Naive thymus-derived CD4-positive, alpha-beta T cell (primary cell): Measurements from ENCODE around the gene ITGBL1. TPM values are rescaled to one million over a fixed set of nuclear protein-coding genes. Genes with fewer than 3 reads are reported as not detected.

ENCODE experiments used
- ATAC-seq: fragments of 150-1000 bp; cut with Tn5 transposase; 2 replicates; pipeline ENCODE4 v1.10.0; 2021; ENCODE audit warnings: mild to moderate bottlenecking, moderate library complexity
- CTCF ChIA-PET: fragments of 350-600 bp; sonication (Branson Sonifier 250); formaldehyde crosslinking; loops from one replicate; lab custom pipeline; 2021; ENCODE audit warnings: antibody characterized with exemption; lab: Charles Lee
- POLR2A ChIA-PET: fragments of 350-600 bp; sonication (Branson Sonifier 250); formaldehyde crosslinking; loops from one replicate; lab custom pipeline; 2021; ENCODE audit warnings: antibody characterized with exemption, inconsistent platforms; lab: Charles Lee
- DNase-seq, 9 donors: peaks; one replicate each; pipeline versions ENCODE4 v3.0.0 to v3.0.0-alpha.2; 2020 to 2022; ENCODE audit warnings: mixed read lengths in 1 of 9
- H3K27ac ChIP-seq: one replicate; pipeline ENCODE4 v1.7.0; 2013; ENCODE audit warnings: mild to moderate bottlenecking, low read depth, low read length, moderate library complexity
- H3K27me3 ChIP-seq, 2 donors: one replicate each; pipeline ENCODE4 v1.7.0; 2013; ENCODE audit warnings: low read length in 2 of 2, mild to moderate bottlenecking in 2 of 2, moderate library complexity in 2 of 2; ENCODE audit not compliant: control insufficient read depth in 2 of 2, insufficient read depth in 2 of 2
- H3K36me3 ChIP-seq, 3 experiments: 1 replicate in 2 of 3; 2 replicates in 1 of 3; pipeline ENCODE4 v1.7.0; 2013; ENCODE audit warnings: low read length in 3 of 3, mild to moderate bottlenecking in 3 of 3, moderate library complexity in 1 of 3; ENCODE audit not compliant: insufficient read depth in 3 of 3, control insufficient read depth in 2 of 3
- H3K4me1 ChIP-seq, 2 donors: one replicate each; pipeline ENCODE4 v1.7.0; 2013; ENCODE audit warnings: low read length in 2 of 2, mild to moderate bottlenecking in 2 of 2, moderate library complexity in 1 of 2; ENCODE audit not compliant: control insufficient read depth in 2 of 2, insufficient read depth in 2 of 2
- H3K4me3 ChIP-seq: 2 replicates; pipeline ENCODE4 v1.7.0; 2013; ENCODE audit warnings: mild to moderate bottlenecking, low read length
- H3K9me3 ChIP-seq, 3 experiments: 1 replicate in 2 of 3; 2 replicates in 1 of 3; pipeline ENCODE4 v1.7.0; 2013; ENCODE audit warnings: low read length in 3 of 3; ENCODE audit not compliant: control insufficient read depth in 2 of 3
- H3K27ac Mint-ChIP-seq, 9 donors: one replicate each; pipeline ENCODE4 v1.8.0; 2020 to 2022; ENCODE audit warnings: mixed read lengths in 9 of 9, mild to moderate bottlenecking in 8 of 9, moderate library complexity in 5 of 9, inconsistent platforms in 2 of 9
- H3K27me3 Mint-ChIP-seq, 5 donors: one replicate each; pipeline ENCODE4 v1.8.0; 2021 to 2022; ENCODE audit warnings: mixed read lengths in 5 of 5, mild to moderate bottlenecking in 1 of 5
- H3K36me3 Mint-ChIP-seq, 5 donors: one replicate each; pipeline ENCODE4 v1.8.0; 2020 to 2022; ENCODE audit warnings: mixed read lengths in 5 of 5, mild to moderate bottlenecking in 3 of 5, inconsistent platforms in 1 of 5
- H3K4me1 Mint-ChIP-seq, 7 donors: one replicate each; pipeline ENCODE4 v1.8.0; 2020 to 2022; ENCODE audit warnings: mixed read lengths in 7 of 7, mild to moderate bottlenecking in 3 of 7, inconsistent platforms in 1 of 7
- H3K4me3 Mint-ChIP-seq, 10 donors: one replicate each; pipeline ENCODE4 v1.8.0; 2020 to 2022; ENCODE audit warnings: mild to moderate bottlenecking in 10 of 10, mixed read lengths in 10 of 10, moderate library complexity in 6 of 10, inconsistent platforms in 2 of 10
- H3K9me3 Mint-ChIP-seq, 11 donors: one replicate each; pipeline ENCODE4 v1.8.0; 2020 to 2022; ENCODE audit warnings: mixed read lengths in 11 of 11, mild to moderate bottlenecking in 4 of 11, inconsistent platforms in 1 of 11, moderate library complexity in 1 of 11
- intact Hi-C, 2 donors: fragments of 100-400 bp; cut with micrococcal nuclease; formaldehyde crosslinking; loops; one replicate each; pipeline ENCODE4 v1.15.1; 2023
- polyA plus RNA-seq, 2 donors: library from polyadenylated mRNA; unstranded; fragments of 300-500 nt; fragmentation: Illumina TruSeq; gene quantifications; one replicate each; pipeline ENCODE4 v1.2.3, GENCODE V29; 2021
- total RNA-seq, 6 experiments: library from RNA in 5 of 6; stranded (reverse) in 5 of 6; gene quantifications; 1 replicate in 5 of 6; 2 replicates in 1 of 6; pipeline ENCODE4 v1.2.3 and lab custom pipeline; 2021 to 2026

Gene ITGBL1
- total and polyA plus RNA-seq, 7 experiments from 2014 or later: not detected

DNA sequence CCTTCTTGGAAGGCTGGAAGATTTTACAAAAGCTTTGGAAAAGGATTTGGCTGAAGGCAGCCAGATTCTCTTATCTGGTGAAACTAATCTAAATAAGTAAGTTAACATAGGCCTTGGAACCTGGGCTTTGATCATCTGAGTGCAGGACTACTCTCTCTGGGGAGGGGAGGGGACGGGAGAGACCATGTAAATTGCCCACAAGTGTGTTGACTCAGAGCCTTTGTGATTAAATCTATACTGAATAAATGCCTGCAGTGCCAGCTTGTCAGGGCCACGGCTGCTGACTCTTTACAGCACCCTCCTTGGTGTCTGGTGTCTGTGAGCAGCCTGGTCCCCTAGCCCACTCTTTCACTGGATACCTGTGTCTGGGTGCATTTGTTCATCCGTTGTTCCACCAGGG is 251.4 kb downstream of the ITGBL1 start:
- Mint-ChIP-seq H3K4me1 (peaks cover 3 to 14% (median 6%) of the 10 kb centered on the region in 7 donors), H3K27ac (no peak overlapping the region), H3K4me3 (no peak overlapping the region), H3K36me3 (peaks cover 0 to 4% (median 0%) of the 10 kb centered on the region in 5 donors), H3K9me3 (peaks cover 0 to 6% (median 0%) of the 10 kb centered on the region in 11 donors), H3K27me3 (peaks cover 0 to 20% (median 3%) of the 10 kb centered on the region in 5 donors)
- ChIA-PET CTCF (no interaction called here), POLR2A (no interaction called here)
- Histone ChIP-seq H3K36me3 (no peaks in the 10 kb centered on the region), H3K9me3 (no peaks in the 10 kb centered on the region), H3K27ac (no peak overlapping the region), H3K27me3 (no peaks in the 10 kb centered on the region), H3K4me3 (no peak overlapping the region), H3K4me1 (no peaks in the 10 kb centered on the region)
- DNase-seq (no peak), ATAC-seq (no peak)
- intact Hi-C loops: no loop called here

DNA sequence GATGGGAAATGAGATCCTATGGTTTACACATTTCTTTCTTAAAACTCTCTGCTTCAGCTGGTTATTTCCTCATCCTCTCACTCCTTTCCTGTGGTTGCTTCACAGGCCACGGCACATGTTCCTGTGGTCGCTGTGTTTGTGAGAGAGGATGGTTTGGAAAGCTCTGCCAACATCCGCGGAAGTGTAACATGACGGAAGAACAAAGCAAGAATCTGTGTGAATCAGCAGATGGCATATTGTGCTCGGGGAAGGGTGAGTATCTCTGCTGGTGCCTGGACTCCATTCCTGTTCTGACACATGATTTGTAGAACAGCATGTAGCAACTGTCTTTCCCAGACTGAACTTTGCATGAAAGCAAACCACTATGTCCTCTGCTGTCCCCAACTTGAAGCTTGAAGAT is 254.2 kb downstream of the ITGBL1 start:
- H3K27ac ChIP-seq: no peak overlapping the region
- H3K9me3 ChIP-seq: no peaks in the 10 kb centered on the region
- no peaks in the 10 kb centered on the region for H3K36me3 ChIP-seq
- H3K27ac Mint-ChIP-seq: peak overlapping the region in 2 of 9 donors; percentile 27 to 31
- ChIA-PET POLR2A (no interaction called here), CTCF (interaction anchor here (0.5 kb wide), 1 partner anchor 10 kb away, joined by 4 read pairs; no protein-coding TSS in a partner anchor)
- H3K36me3 Mint-ChIP-seq: peaks cover 0 to 4% (median 0%) of the 10 kb centered on the region in 5 donors
- intact Hi-C loops: no loop called here
- H3K27me3 ChIP-seq: no peaks in the 10 kb centered on the region
- peak overlapping the region in 1 of 10 donors; percentile 15 for H3K4me3 Mint-ChIP-seq
- no peaks in the 10 kb centered on the region for H3K4me1 ChIP-seq
- ATAC-seq: peak; percentile 73
- H3K27me3 Mint-ChIP-seq: peaks cover 0 to 17% (median 3%) of the 10 kb centered on the region in 5 donors
- peaks cover 3 to 14% (median 6%) of the 10 kb centered on the region in 7 donors for H3K4me1 Mint-ChIP-seq
- DNase-seq: peak in 4 of 9 donors; percentile 2 to 53 (median 10)
- H3K4me3 ChIP-seq: no peak overlapping the region
- peaks cover 0 to 6% (median 0%) of the 10 kb centered on the region in 11 donors for H3K9me3 Mint-ChIP-seq

DNA sequence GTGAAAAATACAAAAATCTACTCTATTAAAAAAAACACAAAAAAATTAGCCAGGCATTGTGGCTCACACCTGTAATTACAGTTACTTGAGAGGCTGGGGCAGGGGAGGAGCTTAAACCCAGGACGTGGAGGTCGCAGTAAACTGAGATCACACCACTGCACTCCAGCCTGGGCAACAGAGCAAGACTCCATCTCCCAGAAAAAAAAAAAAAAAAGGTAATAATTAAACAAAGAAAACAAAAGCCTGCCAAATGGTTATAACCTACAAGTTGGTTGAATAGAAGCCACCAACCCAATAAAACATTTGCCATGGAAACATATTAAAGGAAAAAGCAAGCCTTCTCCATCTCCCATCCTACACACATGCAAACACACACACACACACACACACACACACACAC is 255.2 kb downstream of the ITGBL1 start:
- DNase-seq: no peak
- peaks cover 0 to 4% (median 0%) of the 10 kb centered on the region in 5 donors for H3K36me3 Mint-ChIP-seq
- H3K36me3 ChIP-seq: no peaks in the 10 kb centered on the region
- POLR2A ChIA-PET: no interaction called here
- intact Hi-C loops: no loop called here
- no peak for ATAC-seq
- H3K4me1 Mint-ChIP-seq: peaks cover 3 to 14% (median 6%) of the 10 kb centered on the region in 7 donors
- peaks cover 0 to 17% (median 3%) of the 10 kb centered on the region in 5 donors for H3K27me3 Mint-ChIP-seq
- CTCF ChIA-PET: no interaction called here
- no peak overlapping the region for H3K27ac ChIP-seq
- no peaks in the 10 kb centered on the region for H3K9me3 ChIP-seq
- peaks cover 0 to 6% (median 0%) of the 10 kb centered on the region in 11 donors for H3K9me3 Mint-ChIP-seq
- H3K27me3 ChIP-seq: no peaks in the 10 kb centered on the region
- no peaks in the 10 kb centered on the region for H3K4me1 ChIP-seq
- H3K27ac Mint-ChIP-seq: no peak overlapping the region
- no peak overlapping the region for H3K4me3 ChIP-seq
- no peak overlapping the region for H3K4me3 Mint-ChIP-seq

DNA sequence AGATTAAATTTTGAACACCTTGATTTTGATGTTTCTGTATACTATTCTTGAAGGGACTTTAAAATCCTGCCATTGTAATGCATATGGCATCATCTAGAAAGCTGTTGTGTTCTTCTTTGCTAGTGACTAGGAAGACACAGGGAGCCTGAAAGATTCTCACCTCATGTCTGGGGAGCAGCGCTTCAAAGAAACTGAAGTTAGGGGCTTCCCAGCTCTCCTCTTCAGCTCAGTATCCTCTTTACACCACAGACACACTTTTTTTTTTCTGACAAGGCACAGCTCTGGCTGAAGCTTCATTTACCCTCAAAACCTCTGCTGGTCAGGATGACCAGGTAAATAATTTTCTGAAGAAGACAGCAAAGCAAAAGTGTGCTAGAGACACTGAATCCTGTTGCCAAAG is 255.6 kb downstream of the ITGBL1 start:
- Histone ChIP-seq H3K27ac (no peak overlapping the region), H3K4me3 (no peak overlapping the region), H3K9me3 (no peaks in the 10 kb centered on the region), H3K27me3 (no peaks in the 10 kb centered on the region), H3K4me1 (no peaks in the 10 kb centered on the region), H3K36me3 (no peaks in the 10 kb centered on the region)
- ChIA-PET POLR2A (no interaction called here), CTCF (no interaction called here)
- Mint-ChIP-seq H3K27ac (no peak overlapping the region), H3K4me1 (peaks cover 3 to 14% (median 6%) of the 10 kb centered on the region in 7 donors), H3K4me3 (no peak overlapping the region), H3K36me3 (peaks cover 0 to 4% (median 0%) of the 10 kb centered on the region in 5 donors), H3K9me3 (peaks cover 0 to 6% (median 0%) of the 10 kb centered on the region in 11 donors), H3K27me3 (peaks cover 0 to 17% (median 3%) of the 10 kb centered on the region in 5 donors)
- DNase-seq: no peak
- intact Hi-C loops: no loop called here
- ATAC-seq: no peak

- intact Hi-C loops: no loop called here
- Mint-ChIP-seq H3K4me1 (peaks cover 3 to 14% (median 6%) of the 10 kb centered on the region in 7 donors), H3K27me3 (peaks cover 0 to 12% (median 0%) of the 10 kb centered on the region in 5 donors), H3K9me3 (peaks cover 0 to 6% (median 0%) of the 10 kb centered on the region in 11 donors), H3K4me3 (no peak overlapping the region), H3K36me3 (peaks cover 0 to 4% (median 0%) of the 10 kb centered on the region in 5 donors), H3K27ac (no peak overlapping the region)
- ChIA-PET CTCF (no interaction called here), POLR2A (no interaction called here)
- no peaks in the 10 kb centered on the region for H3K36me3 ChIP-seq
- no peak for DNase-seq
- no peaks in the 10 kb centered on the region for H3K9me3 ChIP-seq
- H3K27ac ChIP-seq: no peak overlapping the region
- ATAC-seq: no peak
- H3K4me1 ChIP-seq: no peaks in the 10 kb centered on the region
- no peak overlapping the region for H3K4me3 ChIP-seq
- no peaks in the 10 kb centered on the region for H3K27me3 ChIP-seq
These were observed 257.5 kb downstream of the ITGBL1 start for GRCh38 chr13:101709952-101710351.

DNA sequence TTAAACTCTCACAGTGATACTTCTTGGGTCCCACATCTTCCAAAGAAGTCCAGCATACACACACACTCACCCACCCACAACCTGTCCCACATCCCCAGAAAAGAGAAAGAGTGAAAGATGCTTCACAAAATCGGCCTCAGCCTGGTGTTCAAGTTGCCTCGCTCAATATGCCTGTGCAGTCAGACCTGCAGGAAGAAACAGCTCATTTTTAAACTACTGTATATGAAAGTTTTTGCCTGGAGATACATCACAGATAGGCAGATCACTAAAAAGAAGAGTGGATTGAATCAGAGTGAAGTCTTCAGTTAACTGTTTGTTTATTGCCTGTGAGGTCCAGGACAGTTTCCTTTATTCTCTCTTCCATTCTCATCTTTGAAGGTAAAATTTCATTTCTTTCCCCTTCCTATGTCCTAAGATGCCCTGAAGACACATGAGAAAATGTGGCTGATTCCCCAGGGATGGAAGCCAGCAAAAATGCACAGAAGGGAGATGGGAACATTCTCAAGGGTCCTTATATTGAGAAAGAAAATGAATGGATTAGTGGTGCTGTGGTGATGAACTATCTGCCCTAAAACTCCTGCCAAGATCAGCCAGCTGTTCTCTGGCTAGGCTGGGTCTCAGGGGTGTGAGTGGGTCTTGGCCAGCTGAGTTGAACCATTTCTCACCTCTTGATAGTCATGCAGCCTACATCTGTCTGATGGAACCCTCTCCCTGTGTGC is 259.0 kb downstream of the ITGBL1 start:
- H3K9me3 ChIP-seq: no peaks in the 10 kb centered on the region
- Mint-ChIP-seq H3K4me3 (no peak overlapping the region), H3K4me1 (peaks cover 3 to 7% (median 5%) of the 10 kb centered on the region in 7 donors), H3K27me3 (peaks cover 0 to 18% (median 0%) of the 10 kb centered on the region in 5 donors), H3K9me3 (peaks cover 0 to 6% (median 0%) of the 10 kb centered on the region in 11 donors), H3K27ac (no peak overlapping the region), H3K36me3 (peaks cover 0 to 4% (median 0%) of the 10 kb centered on the region in 5 donors)
- no peaks in the 10 kb centered on the region for H3K36me3 ChIP-seq
- DNase-seq (no peak), ATAC-seq (no peak)
- intact Hi-C loops: no loop called here
- ChIA-PET POLR2A (no interaction called here), CTCF (no interaction called here)
- no peaks in the 10 kb centered on the region for H3K4me1 ChIP-seq
- H3K27me3 ChIP-seq: no peaks in the 10 kb centered on the region
- H3K4me3 ChIP-seq: no peak overlapping the region
- no peak overlapping the region for H3K27ac ChIP-seq

- no peaks in the 10 kb centered on the region for H3K36me3 ChIP-seq
- DNase-seq: no peak
- no peaks in the 10 kb centered on the region for H3K9me3 ChIP-seq
- CTCF ChIA-PET: no interaction called here
- Mint-ChIP-seq H3K4me3 (no peak overlapping the region), H3K36me3 (peaks cover 0 to 4% (median 0%) of the 10 kb centered on the region in 5 donors), H3K4me1 (peaks cover 0 to 2% (median under 1%) of the 10 kb centered on the region in 7 donors), H3K27me3 (peaks cover 0 to 18% (median 0%) of the 10 kb centered on the region in 5 donors), H3K27ac (no peak overlapping the region), H3K9me3 (peaks cover 0 to 6% (median 0%) of the 10 kb centered on the region in 11 donors)
- no peaks in the 10 kb centered on the region for H3K4me1 ChIP-seq
- no peaks in the 10 kb centered on the region for H3K27me3 ChIP-seq
- POLR2A ChIA-PET: no interaction called here
- no peak overlapping the region for H3K4me3 ChIP-seq
- no peak for ATAC-seq
- no peak overlapping the region for H3K27ac ChIP-seq
- intact Hi-C loops: no loop called here
These were observed 259.5 kb downstream of the ITGBL1 start for GRCh38 chr13:101712026-101712348.
